PC-9 (cell line): ENCODE results near the gene LDAH. TPM values are rescaled to one million over a fixed set of nuclear protein-coding genes. Genes with fewer than 3 reads are reported as not detected.

ENCODE experiments used
- BruUV-seq: library from RNA; stranded (reverse); fragments of 400-500 nt; replicated peaks from 2 replicates; lab custom pipeline; 2021; lab: Mats Ljungman, UMichigan
- CTCF ChIA-PET: fragments of 300-600 bp; sonication (Branson Sonifier 250); formaldehyde crosslinking; loops from one replicate; lab custom pipeline; 2022; ENCODE audit warnings: antibody characterized with exemption; lab: Charles Lee
- POLR2A ChIA-PET: fragments of 300-600 bp; sonication (Branson Sonifier 250); formaldehyde crosslinking; loops from one replicate; lab custom pipeline; 2022; ENCODE audit warnings: antibody characterized with exemption; ENCODE audit not compliant: unreplicated experiment; lab: Charles Lee
- DNase-seq, 2 experiments: peaks; one replicate each; pipeline versions ENCODE4 v3.0.0 to v3.0.0-alpha.2; 2015 to 2022; ENCODE audit warnings: mixed read lengths in 1 of 2
- H2AFZ ChIP-seq: fragments of 200-600 bp; sonication (generic); 2 replicates; pipeline ENCODE4 v1.8.1; 2017; ENCODE audit warnings: antibody characterized with exemption
- H3F3A ChIP-seq: fragments of 200-600 bp; sonication (generic); 2 replicates; pipeline ENCODE4 v1.8.1; 2017; ENCODE audit warnings: antibody characterized with exemption, mild to moderate bottlenecking, low read depth; ENCODE audit not compliant: insufficient read depth
- H3K27ac ChIP-seq: fragments of 200-600 bp; sonication (generic); 2 replicates; pipeline ENCODE4 v1.6.1; 2016; ENCODE audit warnings: mixed run types
- H3K27me3 ChIP-seq: fragments of 200-600 bp; sonication (generic); 2 replicates; pipeline ENCODE4 v1.6.1; 2016; ENCODE audit warnings: low read depth, mixed run types; ENCODE audit not compliant: insufficient read depth
- H3K36me3 ChIP-seq: fragments of 200-600 bp; sonication (generic); 2 replicates; pipeline ENCODE4 v1.6.1; 2016; ENCODE audit warnings: low read depth, mixed run types
- H3K4me1 ChIP-seq: fragments of 200-600 bp; sonication (generic); replicated peaks from 2 replicates; pipeline ENCODE4 v1.6.1; 2016; ENCODE audit warnings: mixed run types; ENCODE audit not compliant: insufficient read depth
- H3K4me2 ChIP-seq: fragments of 200-600 bp; sonication (generic); 2 replicates; pipeline ENCODE4 v1.6.1; 2017; ENCODE audit warnings: mixed run types
- H3K4me3 ChIP-seq: fragments of 200-600 bp; sonication (generic); 2 replicates; pipeline ENCODE4 v1.6.1; 2016; ENCODE audit warnings: mixed run types
- H3K79me2 ChIP-seq: fragments of 200-600 bp; sonication (generic); 2 replicates; pipeline ENCODE4 v1.6.1; 2017; ENCODE audit warnings: low read depth, mixed run types
- H3K9me2 ChIP-seq: fragments of 200-600 bp; sonication (generic); 2 replicates; pipeline ENCODE4 v1.8.1; 2017; ENCODE audit warnings: mild to moderate bottlenecking; ENCODE audit not compliant: insufficient read depth
- H3K9me3 ChIP-seq: fragments of 200-600 bp; sonication (generic); 2 replicates; pipeline ENCODE4 v1.8.1; 2016; ENCODE audit warnings: low read depth; ENCODE audit not compliant: insufficient read depth
- H4K20me1 ChIP-seq: fragments of 200-600 bp; sonication (generic); 2 replicates; pipeline ENCODE4 v1.8.1; 2017; ENCODE audit not compliant: insufficient read depth
- EZH2 ChIP-seq: fragments of 200-600 bp; sonication (generic); IDR thresholded peaks from 2 replicates; pipeline ENCODE4 v1.8.0; 2017; ENCODE audit warnings: antibody characterized with exemption, low read depth
- intact Hi-C: fragments of 100-400 bp; cut with micrococcal nuclease; formaldehyde crosslinking; loops from one replicate; pipeline ENCODE4 v1.10.0; 2022; ENCODE audit not compliant: unreplicated experiment
- total RNA-seq: library from RNA; stranded (reverse); gene quantifications from 2 replicates; pipeline ENCODE4 v1.2.3, GENCODE V29; 2021
- TF ChIP-seq, protein P1 (sequence below): fragments of 200-600 bp; sonication (generic); conservative IDR thresholded peaks from 2 replicates; pipeline ENCODE4 v1.6.1; 2017; ENCODE audit warnings: mixed run types, antibody characterized with exemption, mild to moderate bottlenecking, moderate library complexity

The LDAH gene
- total RNA-seq, 1 experiment from 2014 or later, result 18.3 TPM

DNA sequence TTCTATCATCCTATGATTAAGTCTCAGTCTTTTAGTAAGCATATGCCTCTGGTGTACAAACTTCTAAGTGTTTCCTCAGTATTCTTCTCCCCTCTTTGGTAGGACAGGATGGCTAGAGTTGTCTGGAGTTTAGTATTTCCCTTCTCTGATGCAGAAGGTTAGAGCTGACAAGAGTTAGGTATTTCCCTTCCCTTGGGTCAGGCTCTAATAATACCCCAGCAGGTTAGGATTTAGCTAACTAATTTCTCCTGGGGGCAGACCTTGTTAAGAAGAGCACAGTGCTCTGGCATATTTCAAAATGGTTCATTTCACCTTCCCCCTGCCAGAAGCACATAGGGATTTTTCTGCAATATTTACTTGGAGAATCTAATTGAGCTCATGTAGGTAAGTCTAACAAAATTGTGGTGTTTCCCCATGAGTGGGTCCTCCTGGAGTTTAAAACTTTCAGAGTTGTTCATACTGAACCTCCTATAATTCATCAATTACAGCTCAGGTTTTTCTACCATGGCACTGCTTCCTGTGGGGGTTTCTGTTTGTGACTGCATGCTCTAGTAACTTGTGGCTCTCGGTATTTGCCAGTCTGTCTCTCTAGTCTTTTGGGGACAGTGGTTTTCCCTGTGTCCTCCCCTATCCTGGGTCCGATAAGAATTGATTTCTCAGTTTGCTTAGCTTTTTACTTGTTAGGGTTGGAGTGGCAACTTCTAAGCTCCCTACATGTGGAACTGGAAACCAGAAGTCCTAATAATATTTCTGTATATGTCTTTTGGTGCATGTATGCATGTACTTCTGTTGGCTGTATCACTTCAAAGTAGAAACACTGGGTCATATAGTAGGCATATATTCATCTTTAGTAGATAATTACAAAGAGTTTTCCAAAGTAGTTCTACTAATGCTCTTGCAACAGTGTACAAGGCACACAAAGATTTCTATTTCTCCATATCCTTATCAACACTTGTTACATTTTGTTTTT lies 78.2 kb downstream of the LDAH start:
- no TSS peak for BruUV-seq
- H3K36me3 ChIP-seq, result no peaks in the 10 kb centered on the region
- no peaks in the 10 kb centered on the region for H3K27me3 ChIP-seq
- no peaks in the 10 kb centered on the region for H3F3A ChIP-seq
- no peaks in the 10 kb centered on the region for H3K9me3 ChIP-seq
- H2AFZ ChIP-seq, result no peak overlapping the region
- H3K27ac ChIP-seq, result no peak overlapping the region
- H3K4me3 ChIP-seq, result no peak overlapping the region
- intact Hi-C loops, result no loop called here
- POLR2A ChIA-PET, result no interaction called here
- DNase-seq, result no peak
- no peak overlapping the region for H3K4me2 ChIP-seq
- no peaks in the 10 kb centered on the region for H3K4me1 ChIP-seq
- no peaks in the 10 kb centered on the region for H3K9me2 ChIP-seq
- TF ChIP-seq, protein P1, sequence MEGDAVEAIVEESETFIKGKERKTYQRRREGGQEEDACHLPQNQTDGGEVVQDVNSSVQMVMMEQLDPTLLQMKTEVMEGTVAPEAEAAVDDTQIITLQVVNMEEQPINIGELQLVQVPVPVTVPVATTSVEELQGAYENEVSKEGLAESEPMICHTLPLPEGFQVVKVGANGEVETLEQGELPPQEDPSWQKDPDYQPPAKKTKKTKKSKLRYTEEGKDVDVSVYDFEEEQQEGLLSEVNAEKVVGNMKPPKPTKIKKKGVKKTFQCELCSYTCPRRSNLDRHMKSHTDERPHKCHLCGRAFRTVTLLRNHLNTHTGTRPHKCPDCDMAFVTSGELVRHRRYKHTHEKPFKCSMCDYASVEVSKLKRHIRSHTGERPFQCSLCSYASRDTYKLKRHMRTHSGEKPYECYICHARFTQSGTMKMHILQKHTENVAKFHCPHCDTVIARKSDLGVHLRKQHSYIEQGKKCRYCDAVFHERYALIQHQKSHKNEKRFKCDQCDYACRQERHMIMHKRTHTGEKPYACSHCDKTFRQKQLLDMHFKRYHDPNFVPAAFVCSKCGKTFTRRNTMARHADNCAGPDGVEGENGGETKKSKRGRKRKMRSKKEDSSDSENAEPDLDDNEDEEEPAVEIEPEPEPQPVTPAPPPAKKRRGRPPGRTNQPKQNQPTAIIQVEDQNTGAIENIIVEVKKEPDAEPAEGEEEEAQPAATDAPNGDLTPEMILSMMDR, result no peak
- TF ChIP-seq EZH2, result no peak
- no peaks in the 10 kb centered on the region; the same call in 1 of the 2 replicates for H4K20me1 ChIP-seq
- CTCF ChIA-PET, result no interaction called here
- H3K79me2 ChIP-seq, result no peaks in the 10 kb centered on the region

DNA sequence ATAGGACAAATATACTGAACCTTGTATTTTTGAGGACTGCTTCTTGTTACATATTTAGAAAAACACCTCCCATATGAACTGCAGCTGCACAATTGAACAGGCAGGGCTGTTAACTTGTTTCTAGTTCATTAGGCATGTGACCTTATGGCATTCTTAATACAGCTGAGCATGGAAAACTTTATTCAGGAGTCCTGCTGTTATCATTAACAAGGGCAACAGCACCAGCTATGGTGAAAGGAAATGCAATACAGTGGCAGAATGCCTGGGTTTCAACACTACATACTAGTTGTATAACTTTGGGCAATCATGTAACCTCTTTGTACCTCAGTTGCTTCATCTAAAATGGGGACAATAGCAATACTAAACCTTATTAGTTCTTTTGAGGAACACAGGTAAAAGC lies 84.1 kb downstream of the LDAH start:
- H3K36me3 ChIP-seq, result no peaks in the 10 kb centered on the region
- no peaks in the 10 kb centered on the region for H3K9me3 ChIP-seq
- no peaks in the 10 kb centered on the region for H3K79me2 ChIP-seq
- H3K4me1 ChIP-seq, result no peaks in the 10 kb centered on the region
- H3K4me2 ChIP-seq, result no peak overlapping the region
- H3K27me3 ChIP-seq, result no peaks in the 10 kb centered on the region
- no peak for DNase-seq
- H3K9me2 ChIP-seq, result no peaks in the 10 kb centered on the region
- intact Hi-C loops, result no loop called here
- POLR2A ChIA-PET, result no interaction called here
- H2AFZ ChIP-seq, result no peak overlapping the region
- no peaks in the 10 kb centered on the region; the same call in 1 of the 2 replicates for H4K20me1 ChIP-seq
- TF ChIP-seq EZH2, result no peak
- TF ChIP-seq, protein P1, result no peak
- no peak overlapping the region for H3K27ac ChIP-seq
- H3F3A ChIP-seq, result no peaks in the 10 kb centered on the region
- CTCF ChIA-PET, result no interaction called here
- no peak overlapping the region for H3K4me3 ChIP-seq
- BruUV-seq, result no TSS peak

DNA sequence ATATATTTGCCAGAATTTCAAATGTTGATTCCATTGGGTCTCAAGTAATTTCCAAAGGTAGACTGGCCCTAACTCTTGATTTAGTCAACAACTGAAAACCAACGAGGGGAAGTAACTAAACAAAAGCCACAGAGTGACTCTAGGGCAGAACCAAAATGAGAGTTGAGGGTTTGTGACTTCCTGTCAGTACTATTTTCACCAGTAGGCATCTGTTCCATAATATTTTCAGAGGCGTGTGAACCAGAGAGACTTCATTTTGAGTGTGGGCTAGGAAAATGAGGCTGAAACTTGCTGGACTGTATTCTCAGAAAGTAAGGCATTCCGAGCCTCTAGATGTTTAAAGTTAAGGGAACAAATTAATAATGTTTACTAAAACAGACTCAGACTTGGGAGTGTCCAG lies 85.4 kb downstream of the LDAH start:
- CTCF ChIA-PET, result no interaction called here
- Histone ChIP-seq H3K79me2 (no peaks in the 10 kb centered on the region), H4K20me1 (no peaks in the 10 kb centered on the region; the same call in 1 of the 2 replicates), H3K4me1 (no peaks in the 10 kb centered on the region), H2AFZ (no peak overlapping the region), H3K9me2 (no peaks in the 10 kb centered on the region), H3K36me3 (no peaks in the 10 kb centered on the region), H3K4me2 (no peak overlapping the region), H3K9me3 (no peaks in the 10 kb centered on the region), H3K4me3 (no peak overlapping the region), H3K27ac (no peak overlapping the region), H3F3A (no peaks in the 10 kb centered on the region), H3K27me3 (no peaks in the 10 kb centered on the region)
- TF ChIP-seq EZH2, result no peak
- TF ChIP-seq, protein P1, result no peak
- no peak for DNase-seq
- intact Hi-C loops, result no loop called here
- BruUV-seq, result no TSS peak
- POLR2A ChIA-PET, result no interaction called here
